ENCODE results near the gene SIAH3. TPM values are rescaled to one million over a fixed set of nuclear protein-coding genes. Genes with fewer than 3 reads are reported as not detected.

SIAH3 gene
- total and polyA plus RNA-seq, 2 experiments from 2014 or later: 0.13 to 0.17 TPM

- no peak overlapping the region for H3K27ac Mint-ChIP-seq
- no peaks in the 10 kb centered on the region for H3K36me3 Mint-ChIP-seq (ENCODE audit: low read depth)
- Histone ChIP-seq H3K4me2 (no peak overlapping the region), H3K4me3 (no peak overlapping the region), H4K20me1 (replicated peaks; ENCODE audit: insufficient read depth) (no peaks in the 10 kb centered on the region), H3K36me3 (ENCODE audit: insufficient read depth) (no peaks in the 10 kb centered on the region), H3K4me1 (ENCODE audit: insufficient read depth) (no peaks in the 10 kb centered on the region), H2AFZ (no peak overlapping the region), H3K27ac (ENCODE audit: low read depth) (no peak overlapping the region), H3K27me3 (ENCODE audit: insufficient read depth) (no peaks in the 10 kb centered on the region), H3K79me2 (replicated peaks; ENCODE audit: insufficient read depth) (no peaks in the 10 kb centered on the region), H3K9me2 (ENCODE audit: insufficient read depth) (no peaks in the 10 kb centered on the region), H3F3A (replicated peaks; ENCODE audit: low read depth) (no peaks in the 10 kb centered on the region)
- ATAC-seq (no peak), DNase-seq (ENCODE audit: low spot score) (no peak)
- H3K4me3 Mint-ChIP-seq: no peak overlapping the region
- H3K4me1 Mint-ChIP-seq: no peaks in the 10 kb centered on the region; the same call in 1 of the 3 replicates
- H3K27me3 Mint-ChIP-seq (ENCODE audit: insufficient read depth, low read depth, poor library complexity): peaks cover 2% of the 10 kb centered on the region
- TF ChIP-seq JUNB (IDR thresholded peaks at IDR 0.05; ENCODE audit: unreplicated experiment) (no peak), REST (IDR thresholded peaks at IDR 0.05; ENCODE audit: unreplicated experiment) (no peak), EZH2 (IDR thresholded peaks at IDR 0.05; ENCODE audit: low read depth, unreplicated experiment) (no peak), ZNF331 (CRISPR knock-in tag; IDR thresholded peaks at IDR 0.05; ENCODE audit: low read depth) (no peak), CREB1 (CRISPR knock-in tag; IDR thresholded peaks at IDR 0.05; ENCODE audit: low read depth) (no peak), STAT1 (IDR thresholded peaks at IDR 0.05; ENCODE audit: unreplicated experiment) (no peak)
- no peaks in the 10 kb centered on the region for H3K9me3 Mint-ChIP-seq
Observed at GRCh38 chr13:45799451-45799850, 52.1 kb downstream of the SIAH3 start.

GRCh38 chr13:45798851-45799250, 52.7 kb downstream of the SIAH3 start:
- Mint-ChIP-seq H3K27ac (no peak overlapping the region), H3K4me1 (no peaks in the 10 kb centered on the region; the same call in 1 of the 3 replicates), H3K9me3 (no peaks in the 10 kb centered on the region), H3K36me3 (ENCODE audit: low read depth) (no peaks in the 10 kb centered on the region), H3K27me3 (ENCODE audit: insufficient read depth, low read depth, poor library complexity) (peaks cover 2% of the 10 kb centered on the region), H3K4me3 (no peak overlapping the region)
- Histone ChIP-seq H2AFZ (no peak overlapping the region), H3F3A (replicated peaks; ENCODE audit: low read depth) (no peaks in the 10 kb centered on the region), H3K79me2 (replicated peaks; ENCODE audit: insufficient read depth) (no peaks in the 10 kb centered on the region), H3K27ac (ENCODE audit: low read depth) (no peak overlapping the region), H3K4me1 (ENCODE audit: insufficient read depth) (no peaks in the 10 kb centered on the region), H3K4me3 (no peak overlapping the region), H3K9me2 (ENCODE audit: insufficient read depth) (no peaks in the 10 kb centered on the region), H3K36me3 (ENCODE audit: insufficient read depth) (no peaks in the 10 kb centered on the region), H3K27me3 (ENCODE audit: insufficient read depth) (no peaks in the 10 kb centered on the region), H3K4me2 (no peak overlapping the region), H4K20me1 (replicated peaks; ENCODE audit: insufficient read depth) (no peaks in the 10 kb centered on the region)
- no peak for ATAC-seq
- no peak for DNase-seq (ENCODE audit: low spot score)
- TF ChIP-seq EZH2phosphoT487 (IDR thresholded peaks at IDR 0.05; ENCODE audit: unreplicated experiment) (no peak), CTCF (conservative IDR thresholded peaks at IDR 0.05; ENCODE audit: low read depth in 2 of 2) (no peak), ETS1 (IDR thresholded peaks at IDR 0.05) (no peak), NANOG (IDR thresholded peaks at IDR 0.05; ENCODE audit: borderline replicate concordance) (no peak), ZNF331 (CRISPR knock-in tag; IDR thresholded peaks at IDR 0.05; ENCODE audit: low read depth) (no peak), POLR2AphosphoS5 (IDR thresholded peaks at IDR 0.05; ENCODE audit: low read depth) (no peak), STAT1 (IDR thresholded peaks at IDR 0.05; ENCODE audit: unreplicated experiment) (no peak), ZNF114 (CRISPR knock-in tag; IDR thresholded peaks at IDR 0.05) (no peak), REST (IDR thresholded peaks at IDR 0.05; ENCODE audit: unreplicated experiment) (no peak)

All from GM23338 (cell line).